H1 (cell line): ENCODE data around the gene SNURF. TPM values are rescaled to one million over a fixed set of nuclear protein-coding genes. Genes with fewer than 3 reads are reported as not detected.

Experiments used
- CTCF ChIA-PET: fragments of 300-600 bp; sonication (Branson Sonifier 250); formaldehyde crosslinking; loops from one replicate; lab custom pipeline; 2021; ENCODE audit not compliant: partially characterized antibody; lab: Charles Lee
- POLR2A ChIA-PET: fragments of 300-600 bp; sonication (Branson Sonifier 250); formaldehyde crosslinking; loops from one replicate; lab custom pipeline; 2021; ENCODE audit warnings: inconsistent platforms; ENCODE audit not compliant: partially characterized antibody; lab: Charles Lee
- DNase-seq, 2 experiments: peaks; one replicate each; pipeline versions ENCODE4 v3.0.0 to v3.0.0-alpha.2; 2010 to 2022; ENCODE audit warnings: low spot score in 2 of 2, low read depth in 1 of 2, mixed read lengths in 1 of 2
- FAIRE-seq: peaks from 2 replicates; lab custom pipeline; 2011; peaks lifted over from hg19 to GRCh38; lab: Jason Lieb, UNC
- H2AFZ ChIP-seq: 2 replicates; pipeline ENCODE4 v1.8.1; 2012; ENCODE audit warnings: low read length, inconsistent platforms
- H2AK5ac ChIP-seq: 2 replicates; pipeline ENCODE4 v1.6.1; 2013; ENCODE audit warnings: low read depth, low read length
- H2BK120ac ChIP-seq: replicated peaks from 2 replicates; pipeline ENCODE3; 2013; ENCODE audit warnings: low read depth, low read length, inconsistent platforms
- H2BK12ac ChIP-seq: 2 replicates; pipeline ENCODE4 v1.6.1; 2013; ENCODE audit warnings: low read depth, low read length
- H2BK15ac ChIP-seq: 2 replicates; pipeline ENCODE4 v1.6.1; 2013; ENCODE audit warnings: low read length
- H2BK20ac ChIP-seq: 2 replicates; pipeline ENCODE4 v1.6.1; 2013; ENCODE audit warnings: low read length
- H2BK5ac ChIP-seq: 2 replicates; pipeline ENCODE4 v1.6.1; 2013; ENCODE audit warnings: low read depth, low read length
- H3K14ac ChIP-seq: 2 replicates; pipeline ENCODE4 v1.6.1; 2013; ENCODE audit warnings: inconsistent platforms; ENCODE audit not compliant: insufficient read length
- H3K18ac ChIP-seq: 2 replicates; pipeline ENCODE4 v1.6.1; 2013; ENCODE audit warnings: low read length; ENCODE audit errors: extremely low read depth
- H3K23ac ChIP-seq: 2 replicates; pipeline ENCODE4 v1.6.1; 2013; ENCODE audit warnings: inconsistent platforms; ENCODE audit not compliant: insufficient read length
- H3K23me2 ChIP-seq: 2 replicates; pipeline ENCODE4 v1.6.1; 2013; ENCODE audit warnings: low read depth, low read length
- H3K27ac ChIP-seq: 2 replicates; pipeline ENCODE4 v1.6.1; 2011; ENCODE audit warnings: low read depth, low read length, inconsistent platforms
- H3K27me3 ChIP-seq, 4 experiments: replicated peaks in 1 of 4; 1 replicate in 1 of 4; 2 replicates in 3 of 4; pipeline versions ENCODE4 v1.6.1 to v1.8.1; 2011 to 2013; ENCODE audit warnings: low read length in 3 of 4, mild to moderate bottlenecking in 3 of 4, inconsistent platforms in 2 of 4, mixed read lengths in 2 of 4, moderate library complexity in 1 of 4; ENCODE audit not compliant: control insufficient read depth in 3 of 4, insufficient read depth in 3 of 4; ENCODE audit errors: extremely low read depth in 1 of 4
- H3K36me3 ChIP-seq, 4 experiments: 2 replicates each; pipeline versions ENCODE4 v1.6.1 to v1.8.1; 2011 to 2013; ENCODE audit warnings: mild to moderate bottlenecking in 4 of 4, low read length in 3 of 4, moderate library complexity in 2 of 4, control low read depth in 1 of 4, inconsistent platforms in 1 of 4; ENCODE audit not compliant: insufficient read depth in 4 of 4, control insufficient read depth in 2 of 4
- H3K4ac ChIP-seq: replicated peaks from 2 replicates; pipeline ENCODE3; 2013; ENCODE audit warnings: low read length, low read depth, mixed read lengths, inconsistent platforms; ENCODE audit not compliant: insufficient read length
- H3K4me1 ChIP-seq, 4 experiments: replicated peaks in 1 of 4; 1 replicate in 1 of 4; 2 replicates in 3 of 4; pipeline versions ENCODE4 v1.6.1 to v1.8.1; 2011 to 2013; ENCODE audit warnings: low read length in 3 of 4, inconsistent platforms in 2 of 4, mixed read lengths in 1 of 4; ENCODE audit not compliant: insufficient read depth in 4 of 4, control insufficient read depth in 3 of 4
- H3K4me2 ChIP-seq, 2 experiments: 2 replicates each; pipeline versions ENCODE4 v1.6.1 to v1.8.1; 2011 to 2013; ENCODE audit warnings: low read depth in 2 of 2, low read length in 2 of 2, control low read depth in 1 of 2, inconsistent platforms in 1 of 2, mild to moderate bottlenecking in 1 of 2; ENCODE audit not compliant: insufficient read depth in 1 of 2
- H3K4me3 ChIP-seq, 4 experiments: fragments of 200-600, 300-600 bp in 1 of 4; sonication (generic), shearing (Covaris generic), sonication (Bioruptor Twin) in 1 of 4; 2 replicates each; pipeline versions ENCODE4 v1.5.1 to v1.8.1; 2011 to 2016; ENCODE audit warnings: low read length in 4 of 4, low read depth in 3 of 4, control low read depth in 2 of 4, inconsistent platforms in 2 of 4, mild to moderate bottlenecking in 2 of 4, mixed read lengths in 1 of 4, moderate library complexity in 1 of 4; ENCODE audit not compliant: insufficient read depth in 2 of 4; ENCODE audit errors: extremely low read depth in 1 of 4
- H3K56ac ChIP-seq: replicated peaks from 2 replicates; pipeline ENCODE3; 2013; ENCODE audit warnings: low read depth, mild to moderate bottlenecking, mixed read lengths, low read length, inconsistent platforms; ENCODE audit not compliant: insufficient read length
- H3K79me1 ChIP-seq: 2 replicates; pipeline ENCODE4 v1.6.1; 2013; ENCODE audit warnings: low read depth, low read length, control low read depth
- H3K79me2 ChIP-seq, 2 experiments: 2 replicates each; pipeline versions ENCODE4 v1.6.1 to v1.8.1; 2012 to 2013; ENCODE audit warnings: low read length in 2 of 2, mild to moderate bottlenecking in 2 of 2, inconsistent platforms in 1 of 2; ENCODE audit not compliant: insufficient read depth in 2 of 2, control insufficient read depth in 1 of 2
- H3K9ac ChIP-seq, 4 experiments: replicated peaks in 1 of 4; 1 replicate in 1 of 4; 2 replicates in 3 of 4; pipeline versions ENCODE4 v1.6.1 to v1.8.1; 2011 to 2013; ENCODE audit warnings: low read depth in 3 of 4, low read length in 3 of 4, control low read depth in 2 of 4, mild to moderate bottlenecking in 2 of 4, moderate library complexity in 2 of 4, inconsistent platforms in 1 of 4; ENCODE audit errors: extremely low read depth in 1 of 4
- H3K9me3 ChIP-seq, 2 experiments: 2 replicates each; pipeline versions ENCODE4 v1.6.1 to v1.8.1; 2012 to 2013; ENCODE audit warnings: mild to moderate bottlenecking in 2 of 2, moderate library complexity in 2 of 2, control low read depth in 1 of 2, inconsistent platforms in 1 of 2, low read depth in 1 of 2, low read length in 1 of 2, mixed read lengths in 1 of 2; ENCODE audit not compliant: insufficient read depth in 2 of 2
- H4K20me1 ChIP-seq, 2 experiments: replicated peaks in 1 of 2; 2 replicates each; pipeline versions ENCODE3 to v1.8.1; 2011 to 2013; ENCODE audit warnings: inconsistent platforms in 2 of 2, low read length in 2 of 2, mild to moderate bottlenecking in 1 of 2; ENCODE audit not compliant: insufficient read depth in 2 of 2, control insufficient read depth in 1 of 2
- H4K5ac ChIP-seq: 2 replicates; pipeline ENCODE4 v1.6.1; 2013; ENCODE audit warnings: low read length, low read depth, mixed read lengths, inconsistent platforms; ENCODE audit not compliant: insufficient read length
- H4K8ac ChIP-seq: 2 replicates; pipeline ENCODE4 v1.8.0; 2013; ENCODE audit warnings: mild to moderate bottlenecking, moderate library complexity, low read length, inconsistent platforms; ENCODE audit not compliant: insufficient read depth; ENCODE audit errors: extremely low read depth
- H4K91ac ChIP-seq: replicated peaks from 2 replicates; pipeline ENCODE3; 2013; ENCODE audit warnings: low read length, mixed read lengths, inconsistent platforms; ENCODE audit not compliant: insufficient read length
- FOSL1 ChIP-seq: IDR thresholded peaks from 2 replicates; pipeline ENCODE4 v1.6.1; 2011; ENCODE audit warnings: mild to moderate bottlenecking, low read depth, low read length, moderate library complexity; ENCODE audit not compliant: insufficient read depth
- GABPA ChIP-seq: IDR thresholded peaks from 2 replicates; pipeline ENCODE4 v1.6.1; 2011; ENCODE audit warnings: mild to moderate bottlenecking, low read length, moderate library complexity, borderline replicate concordance; ENCODE audit not compliant: insufficient read depth
- KDM1A ChIP-seq: fragments of 200-600, 300-600 bp; sonication (generic); IDR thresholded peaks from 2 replicates; pipeline ENCODE4 v1.7.1; 2016; ENCODE audit warnings: mild to moderate bottlenecking, low read length, borderline replicate concordance
- POLR2A ChIP-seq, 2 experiments: IDR thresholded peaks; 1 replicate in 1 of 2; 2 replicates in 1 of 2; pipeline ENCODE4 v1.6.1; 2011; ENCODE audit warnings: low read depth in 2 of 2, low read length in 2 of 2, mild to moderate bottlenecking in 2 of 2; ENCODE audit errors: control extremely low read depth in 1 of 2
- POU5F1 ChIP-seq: IDR thresholded peaks from 2 replicates; pipeline ENCODE4 v1.6.1; 2011; ENCODE audit warnings: low read depth, mild to moderate bottlenecking, low read length, moderate library complexity
- RNF2 ChIP-seq: fragments of 200-900, 300-1000 bp; sonication (generic); IDR thresholded peaks from 2 replicates; pipeline ENCODE4 v1.7.1; 2016; ENCODE audit warnings: borderline replicate concordance, low read depth, mild to moderate bottlenecking, antibody characterized with exemption, low read length; ENCODE audit not compliant: poor library complexity, severe bottlenecking; ENCODE audit errors: missing control alignments
- SIN3A ChIP-seq, 2 experiments: IDR thresholded peaks in 1 of 2; conservative IDR thresholded peaks in 1 of 2; 2 replicates each; pipeline ENCODE4 v1.6.1; 2011 to 2012; ENCODE audit warnings: low read length in 2 of 2, improper control_type of control experiment in 1 of 2, low read depth in 1 of 2, mild to moderate bottlenecking in 1 of 2
- SRF ChIP-seq: IDR thresholded peaks from 2 replicates; pipeline ENCODE4 v1.6.1; 2011; ENCODE audit warnings: mild to moderate bottlenecking, low read depth, low read length, moderate library complexity
- TAF7 ChIP-seq: optimal IDR thresholded peaks from 2 replicates; pipeline ENCODE3; 2011; ENCODE audit warnings: low read depth, mild to moderate bottlenecking, inconsistent platforms, low read length, moderate library complexity, borderline replicate concordance
- TCF12 ChIP-seq: IDR thresholded peaks from 2 replicates; pipeline ENCODE4 v1.6.1; 2011; ENCODE audit warnings: low read depth, mild to moderate bottlenecking, low read length
- WGBS, 2 experiments: shearing (Covaris generic) in 1 of 2; methylation state at CpG; one replicate each; pipeline versions ENCODE4 v1.1.6 to v1.1.7; 2013 to 2015; ENCODE audit warnings: low lambda C conversion rate in 2 of 2, mixed read lengths in 2 of 2, inconsistent platforms in 1 of 2, low coverage in 1 of 2, missing lambda C conversion rate in 1 of 2; ENCODE audit not compliant: insufficient replicate concordance in 2 of 2, insufficient coverage in 1 of 2, insufficient read length in 1 of 2; ENCODE audit errors: extremely low coverage in 1 of 2, missing lambda C conversion rate in 1 of 2; 5-methylcytosine and 5-hydroxymethylcytosine counted together
- polyA plus RNA-seq, 7 experiments: library from polyadenylated mRNA; depleted of rRNA in 3 of 7; stranded (reverse) in 5 of 7; unstranded in 2 of 7; fragments of >200 nt in 5 of 7; fragments of 200-250 nt in 2 of 7; gene quantifications; 1 replicate in 5 of 7; 2 replicates in 1 of 7; 4 replicates in 1 of 7; pipeline versions ENCODE4 v1.2.1 to v1.2.3, GENCODE V29; 2011 to 2013; ENCODE audit warnings: missing spikeins in 2 of 7, mixed read lengths in 2 of 7
- total RNA-seq: library from RNA; stranded (reverse); fragmentation: NEBNext Ultra II Directional; extraction: Animal tissue kit (Norgen Biotek cat#: 25700); gene quantifications from 2 replicates; pipeline ENCODE4 v1.2.1, GENCODE V29; 2021
- TF ChIP-seq, protein P1 (sequence below): IDR thresholded peaks from 2 replicates; pipeline ENCODE4 v1.6.1; 2012; ENCODE audit warnings: inconsistent platforms

SNURF gene
- total and polyA plus RNA-seq, 2 of the 8 experiments (the other 6 are each of a cell fraction or from before 2014, with no cell fraction given), result 9.9 to 76.5 TPM

DNA sequence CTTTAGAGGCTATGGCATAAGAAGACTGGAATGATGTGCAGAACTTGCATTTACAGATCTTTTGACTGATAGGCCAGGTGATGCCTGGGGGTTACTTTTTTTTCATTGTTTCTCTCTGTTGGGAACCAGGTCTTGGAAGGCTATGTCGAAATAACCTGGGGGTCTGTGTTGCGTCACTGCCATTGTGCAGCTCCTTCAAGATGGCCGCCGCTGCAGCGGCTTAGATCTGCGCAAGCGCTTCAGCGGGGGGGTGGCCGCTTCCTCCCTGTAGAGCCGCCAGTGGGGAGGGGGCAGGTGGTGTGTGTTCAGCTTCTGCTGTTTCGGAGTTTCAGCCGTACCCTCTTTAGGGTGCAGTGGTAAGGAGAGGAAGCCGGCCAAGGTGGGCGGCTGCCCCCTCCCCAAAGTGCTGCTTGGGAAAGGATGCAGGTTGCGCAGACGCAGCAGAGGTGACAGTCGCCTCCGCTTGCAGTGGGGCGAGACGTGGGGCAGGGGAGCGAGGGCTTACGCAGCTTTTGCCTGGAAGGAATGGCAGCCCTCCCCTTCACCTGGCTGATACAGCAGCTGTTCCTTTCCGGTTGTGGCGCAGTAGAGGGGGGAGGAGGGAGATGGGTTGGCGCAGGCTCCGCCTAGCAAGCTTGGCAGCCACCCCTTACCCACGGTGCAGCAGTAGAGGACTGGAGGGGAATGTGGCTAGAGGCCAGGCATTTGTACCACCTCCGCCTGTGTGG is 1.5 kb downstream of the SNURF start:
- H3K4me1 ChIP-seq, result peaks cover 0 to 8% (median 3%) of the 10 kb centered on the region in 4 experiments; a peak in 2 of 7 replicates
- H3K9me3 ChIP-seq, result peaks cover 3 to 23% of the 10 kb centered on the region in 2 experiments; a peak in 3 of 4 replicates
- no peaks in the 10 kb centered on the region for H3K79me1 ChIP-seq
- H3K14ac ChIP-seq, result no peak overlapping the region
- no peak overlapping the region for H2AFZ ChIP-seq
- no peaks in the 10 kb centered on the region for H3K27me3 ChIP-seq
- H4K20me1 ChIP-seq, result peaks cover 9 to 13% of the 10 kb centered on the region in 2 experiments
- H2BK15ac ChIP-seq, result no peak overlapping the region
- H3K4me3 ChIP-seq, result peak overlapping the region; percentile 70 to 94 (median 80)
- 41% methylated on average over 26 of the region's 28 CpGs; no CpG with 5 or more reads in 1 of the 2 experiments for WGBS, 2 experiments
- H2BK120ac ChIP-seq, result no peak overlapping the region
- peak overlapping the region; percentile 67; the same call in 1 of the 2 replicates for H3K27ac ChIP-seq
- no peak overlapping the region for H3K23ac ChIP-seq
- no peak overlapping the region for H3K4ac ChIP-seq
- DNase-seq (peak; percentile 39 to 68), FAIRE-seq (no peak)
- H2BK5ac ChIP-seq, result peak overlapping the region; percentile 83
- H3K36me3 ChIP-seq, result peaks cover 0 to 21% (median 5%) of the 10 kb centered on the region in 4 experiments; a peak in 5 of 8 replicates
- H3K4me2 ChIP-seq, result peak overlapping the region; percentile 63 to 77
- no peak overlapping the region for H3K56ac ChIP-seq
- H4K5ac ChIP-seq, result no peak overlapping the region
- H3K79me2 ChIP-seq, result peaks cover 36 to 98% of the 10 kb centered on the region in 2 experiments
- ChIA-PET CTCF (no interaction called here), POLR2A (interaction anchor here (0.6 to 5.3 kb wide), 26 partner anchors 9 to 279 kb away, joined by 3 to 50 read pairs (median 5); no protein-coding TSS in a partner anchor)
- H3K18ac ChIP-seq, result peak overlapping the region; percentile 62; the same call in 1 of the 2 replicates
- peak overlapping the region; percentile 83; the same call in 1 of the 2 replicates for H4K8ac ChIP-seq
- H2BK20ac ChIP-seq, result no peak overlapping the region
- H2BK12ac ChIP-seq, result no peak overlapping the region
- peak overlapping the region; percentile 55 for H4K91ac ChIP-seq
- peak overlapping the region; percentile 83 to 92 (median 90) for H3K9ac ChIP-seq
- H3K23me2 ChIP-seq, result no peaks in the 10 kb centered on the region; the same call in 1 of the 2 replicates
- no peak overlapping the region for H2AK5ac ChIP-seq
- TF ChIP-seq POLR2A (IDR thresholded peaks at IDR 0.05; ENCODE audit: control extremely low read depth in 1 of 2, low read depth in 2 of 2, low read length in 2 of 2), result peak; percentile 66 to 94; a peak in 2 of 3 replicates
- peak in 1 of 2 experiments; percentile 70; a peak in 1 of 4 replicates for TF ChIP-seq SIN3A (conservative IDR thresholded peaks at IDR 0.05 in 1 of 2, IDR thresholded peaks at IDR 0.05 in 1 of 2; ENCODE audit: low read depth in 1 of 2, low read length in 2 of 2)
- TF ChIP-seq FOSL1, result no peak
- no peak for TF ChIP-seq KDM1A
- no peak for TF ChIP-seq TCF12
- peak; percentile 15 for TF ChIP-seq TAF7
- TF ChIP-seq, protein P1, sequence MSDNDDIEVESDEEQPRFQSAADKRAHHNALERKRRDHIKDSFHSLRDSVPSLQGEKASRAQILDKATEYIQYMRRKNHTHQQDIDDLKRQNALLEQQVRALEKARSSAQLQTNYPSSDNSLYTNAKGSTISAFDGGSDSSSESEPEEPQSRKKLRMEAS, result peak; percentile 40; the same call in 1 of the 2 replicates
- no peak for TF ChIP-seq GABPA
- no peak for TF ChIP-seq SRF
- no peak for TF ChIP-seq RNF2
- no peak for TF ChIP-seq POU5F1
